HL-60/S4 (cell line): Measurements from ENCODE around the gene TLE3.

Experiments used
- in situ Hi-C: fragments of 300-500 bp; cut with MboI; formaldehyde crosslinking; loops from 2 replicates; pipeline ENCODE4 v1.14.3; 2022; ENCODE audit warnings: low sequenced_read_pairs

TLE3 gene

GRCh38 chr15:70087708-70088352, 9.9 kb downstream of the TLE3 start:
- in situ Hi-C loops: no loop called here

DNA sequence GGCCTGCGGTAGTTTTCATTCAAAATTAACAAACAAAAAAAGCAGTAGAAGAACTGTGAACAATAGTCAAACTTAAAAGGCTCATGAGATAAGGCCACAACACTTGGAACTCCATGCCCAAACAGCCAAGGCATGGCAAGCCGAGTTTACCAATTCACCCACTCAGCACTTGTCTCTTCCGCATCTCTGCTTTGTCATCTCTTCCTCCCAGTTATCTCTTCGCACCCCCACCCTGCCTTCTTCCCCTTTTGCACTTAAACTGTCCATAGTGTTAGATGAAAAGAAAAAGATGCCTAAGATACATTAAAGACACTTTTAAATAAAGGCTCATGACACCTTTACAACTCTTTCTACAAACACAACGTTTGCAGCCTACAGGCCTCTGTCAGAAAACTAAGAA, 11.1 kb downstream of the TLE3 start:
- in situ Hi-C loops: no loop called here

GRCh38 chr15:70084461-70084860, 13.3 kb downstream of the TLE3 start:
- in situ Hi-C loops: no loop called here

DNA sequence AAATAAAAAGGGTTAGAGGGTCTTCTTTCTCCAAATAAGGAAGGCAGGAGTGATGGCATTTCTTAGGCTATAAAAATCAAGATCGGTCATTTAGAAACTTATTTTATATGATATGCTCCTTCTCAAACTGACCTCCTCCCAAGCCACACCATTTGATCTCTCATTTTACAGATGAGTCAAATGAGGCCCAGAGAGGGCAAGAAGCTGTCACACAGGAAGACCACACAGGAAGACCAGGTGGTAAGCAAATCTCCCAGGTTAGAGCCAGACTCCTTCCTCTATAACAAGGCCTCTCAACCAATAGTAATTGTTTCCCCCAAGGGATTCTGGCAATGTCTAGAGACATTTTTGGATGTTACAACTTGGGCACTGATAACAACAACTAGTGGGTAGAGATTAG, 13.8 kb downstream of the TLE3 start:
- in situ Hi-C loops: no loop called here

GRCh38 chr15:70083418-70083817, 14.3 kb downstream of the TLE3 start:
- in situ Hi-C loops: no loop called here

- in situ Hi-C loops: no loop called here
Observed at GRCh38 chr15:70082281-70082900, 15.3 kb downstream of the TLE3 start.

GRCh38 chr15:70081612-70082011, 16.1 kb downstream of the TLE3 start:
- in situ Hi-C loops: no loop called here

- in situ Hi-C loops: no loop called here
Observed at GRCh38 chr15:70080347-70080746, 17.4 kb downstream of the TLE3 start.

- in situ Hi-C loops: no loop called here
Observed at GRCh38 chr15:70079888-70080287, 17.8 kb downstream of the TLE3 start.

DNA sequence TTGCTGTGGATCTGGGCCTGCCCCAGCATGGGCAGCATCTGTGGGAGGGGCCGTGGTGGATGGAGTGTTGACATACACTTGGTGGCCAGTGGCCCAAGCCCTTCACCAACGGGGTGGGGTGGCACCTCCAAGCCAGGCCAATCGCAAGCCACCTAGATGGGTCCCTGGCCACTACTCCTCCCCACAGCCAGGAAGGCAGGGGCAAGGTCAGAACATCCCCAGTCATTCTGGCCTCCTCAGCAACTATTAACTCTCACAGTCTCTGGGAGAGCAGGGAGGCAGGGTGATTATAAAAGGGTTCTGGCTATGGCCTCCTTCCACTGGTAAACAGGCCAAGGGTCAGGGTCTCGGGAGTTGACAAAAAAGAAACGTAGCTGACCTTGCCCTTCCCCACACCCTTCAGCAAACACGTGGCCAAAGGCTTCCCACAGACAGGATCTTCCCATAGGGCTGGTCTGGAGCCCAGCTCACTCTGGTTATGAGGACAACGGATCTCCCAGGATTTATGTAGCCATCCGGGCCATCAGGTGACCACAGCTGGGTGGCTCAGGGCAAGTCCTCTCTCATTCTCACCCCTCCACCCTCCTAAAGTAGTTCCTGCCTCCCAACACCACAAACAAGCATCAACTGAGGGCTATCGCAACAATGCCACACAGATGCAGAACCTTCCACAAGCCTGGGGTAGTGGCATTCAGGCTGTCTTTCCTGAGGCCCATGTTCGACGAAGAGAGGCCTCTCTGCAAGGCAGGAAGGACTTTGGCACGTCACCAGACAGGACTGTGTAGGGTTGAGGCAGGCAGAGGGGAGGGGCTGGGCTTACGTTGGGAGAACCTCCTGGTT, 18.9 kb downstream of the TLE3 start:
- in situ Hi-C loops: no loop called here

DNA sequence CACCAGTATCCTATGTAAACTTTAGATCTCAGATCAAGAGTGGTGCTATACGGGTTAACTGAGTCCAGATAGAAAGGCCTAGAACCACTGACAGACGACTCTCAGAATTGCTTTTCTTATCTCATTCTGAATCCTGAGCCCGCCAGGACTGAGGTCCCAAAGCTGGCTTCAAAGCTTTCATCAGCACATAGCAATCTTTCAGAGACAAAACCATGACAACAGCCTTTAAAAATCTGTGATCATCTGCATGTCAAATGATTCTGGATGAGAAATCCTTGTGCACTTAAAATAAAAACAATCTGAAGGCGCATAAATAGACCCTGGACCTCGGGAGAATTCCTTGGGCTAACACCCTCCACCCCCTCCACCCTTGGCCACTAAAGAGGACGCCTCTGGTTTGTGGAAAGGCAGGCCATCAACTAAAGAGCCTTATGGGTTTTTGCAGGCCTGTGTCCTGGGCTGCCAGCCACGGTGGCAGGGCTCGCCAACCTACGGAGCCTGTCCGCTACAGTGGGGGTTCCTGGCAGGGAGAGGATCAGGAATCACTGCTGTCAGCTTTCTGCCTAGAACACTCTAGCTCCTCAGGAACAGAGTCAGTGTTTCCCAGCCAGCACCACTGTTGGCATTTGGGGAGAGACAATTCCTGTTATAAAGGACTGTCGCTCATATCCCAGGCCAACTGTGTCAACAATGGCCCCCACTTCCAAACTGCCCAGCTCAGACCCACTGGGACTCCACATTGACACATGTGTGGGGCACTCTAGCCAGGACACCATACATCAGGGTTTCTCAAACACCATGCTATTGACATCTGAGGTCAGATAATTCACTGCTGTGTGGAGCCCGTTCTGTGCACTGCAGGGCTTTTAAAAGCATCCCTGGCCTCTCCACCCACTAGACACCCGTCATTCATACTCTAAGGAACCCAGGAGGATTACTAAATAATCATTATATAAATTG, 20.2 kb downstream of the TLE3 start:
- in situ Hi-C loops: no loop called here

- in situ Hi-C loops: no loop called here
Observed at GRCh38 chr15:70074380-70074779, 23.3 kb downstream of the TLE3 start.

DNA sequence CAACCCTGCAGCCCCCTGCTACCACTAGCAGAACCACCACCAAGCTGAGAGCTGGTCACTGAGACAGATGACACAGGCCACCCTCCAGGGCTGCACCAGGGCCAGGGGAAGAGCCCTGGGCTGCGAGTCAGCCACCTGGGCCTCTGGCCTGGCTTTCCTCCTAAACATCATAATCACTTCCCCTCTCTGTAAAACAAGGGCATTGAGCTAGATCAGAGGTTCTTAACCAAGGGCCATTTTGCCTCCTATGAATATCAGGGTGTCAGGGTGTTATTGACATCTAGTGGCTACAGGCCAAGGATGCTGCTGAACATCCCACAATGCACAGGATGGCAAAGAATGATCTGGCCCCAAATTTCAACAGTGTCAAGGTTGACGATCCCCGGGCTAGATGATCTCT, 25.2 kb downstream of the TLE3 start:
- in situ Hi-C loops: no loop called here

DNA sequence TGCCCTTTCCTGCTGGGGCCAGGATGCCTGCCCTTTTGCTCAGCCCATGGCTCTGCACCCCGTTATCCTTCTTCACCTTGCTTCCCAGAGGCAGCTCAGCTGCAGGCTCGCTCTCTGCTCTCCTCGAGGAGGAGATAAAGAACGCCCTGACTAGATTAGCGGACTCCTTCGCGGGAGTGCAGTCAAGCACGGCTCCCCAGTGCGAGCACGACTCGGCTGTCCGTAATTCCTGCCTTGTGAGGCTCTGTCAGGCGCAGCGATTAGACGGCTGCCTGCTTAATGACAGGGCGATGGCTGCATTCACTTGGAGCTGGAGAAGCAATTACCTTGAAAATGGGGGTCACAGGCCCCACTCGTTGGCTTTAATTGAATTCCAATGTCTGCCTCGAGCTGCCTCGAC, 25.9 kb downstream of the TLE3 start:
- in situ Hi-C loops: no loop called here

DNA sequence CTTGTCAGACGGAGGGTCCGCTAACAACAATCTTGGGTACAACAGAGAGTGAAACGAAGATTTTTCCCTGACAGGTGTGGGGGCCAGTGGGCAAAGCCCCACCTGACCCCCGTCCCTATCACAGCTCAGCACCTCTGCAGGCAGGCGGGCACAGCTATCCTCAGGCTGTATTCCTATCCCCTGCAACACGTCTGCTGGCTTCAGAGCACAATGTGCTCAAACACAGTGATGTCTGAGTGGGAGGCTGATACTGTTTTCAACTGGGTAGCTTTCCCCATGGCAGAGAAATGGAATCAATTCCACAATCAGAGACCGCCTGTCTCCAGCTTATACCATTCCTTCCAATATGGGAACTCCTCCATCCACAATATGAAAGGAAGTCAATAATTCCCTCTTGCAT, 28.0 kb downstream of the TLE3 start:
- in situ Hi-C loops: no loop called here

GRCh38 chr15:70068783-70069565, 28.7 kb downstream of the TLE3 start:
- in situ Hi-C loops: no loop called here

GRCh38 chr15:70067681-70068080, 30.0 kb downstream of the TLE3 start:
- in situ Hi-C loops: no loop called here

GRCh38 chr15:70067011-70067410, 30.7 kb downstream of the TLE3 start:
- in situ Hi-C loops: no loop called here

- in situ Hi-C loops: no loop called here
Observed at GRCh38 chr15:70066447-70066846, 31.3 kb downstream of the TLE3 start.

DNA sequence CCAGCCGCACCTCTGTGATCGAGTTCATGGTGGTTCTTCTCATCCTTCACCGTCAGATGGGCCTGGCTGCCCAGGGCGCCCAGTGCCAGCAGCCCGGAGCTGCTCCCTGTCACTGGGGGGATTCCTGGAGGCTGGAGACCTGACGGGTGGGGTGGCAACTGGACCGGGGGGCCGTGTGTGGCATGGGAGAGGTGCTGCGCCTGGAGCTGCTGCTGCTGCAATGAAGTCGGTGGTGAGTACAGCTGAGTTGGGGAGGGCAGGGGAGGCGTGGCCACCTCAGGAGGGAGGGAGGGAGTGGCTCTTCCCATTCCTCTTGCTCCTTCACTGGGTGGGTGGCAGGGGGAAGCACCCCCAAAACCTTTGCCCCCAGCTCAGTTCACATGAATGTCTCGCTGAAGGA, 31.7 kb downstream of the TLE3 start:
- in situ Hi-C loops: no loop called here
